ENCODE results near the gene TRIM33. TPM values are rescaled to one million over a fixed set of nuclear protein-coding genes. Genes with fewer than 3 reads are reported as not detected.

TRIM33 gene
- total and polyA plus RNA-seq, 2 experiments from 2014 or later: 50.3 to 51.1 TPM

GRCh38 chr1:114530224-114530623 is 19.2 kb upstream of the TRIM33 start:
- H3K4me1 ChIP-seq (ENCODE audit: insufficient read depth): no peaks in the 10 kb centered on the region
- no peaks in the 10 kb centered on the region for H4K20me1 ChIP-seq (replicated peaks; ENCODE audit: insufficient read depth)
- H3K36me3 ChIP-seq (ENCODE audit: insufficient read depth): no peaks in the 10 kb centered on the region
- H3K9me2 ChIP-seq (ENCODE audit: insufficient read depth): no peaks in the 10 kb centered on the region
- no peak overlapping the region for H3K4me3 Mint-ChIP-seq
- H3K36me3 Mint-ChIP-seq (ENCODE audit: low read depth): no peaks in the 10 kb centered on the region
- ATAC-seq (no peak), DNase-seq (ENCODE audit: low spot score) (no peak)
- H3K9me3 Mint-ChIP-seq: no peaks in the 10 kb centered on the region
- H3K4me2 ChIP-seq: no peak overlapping the region
- H3K27ac Mint-ChIP-seq: no peak overlapping the region
- H3F3A ChIP-seq (replicated peaks; ENCODE audit: low read depth): no peaks in the 10 kb centered on the region
- H2AFZ ChIP-seq: peak overlapping the region; percentile 66; the same call in 1 of the 2 replicates
- H3K4me1 Mint-ChIP-seq: no peaks in the 10 kb centered on the region
- TF ChIP-seq NANOG (IDR thresholded peaks at IDR 0.05; ENCODE audit: borderline replicate concordance) (no peak), EZH2phosphoT487 (IDR thresholded peaks at IDR 0.05; ENCODE audit: unreplicated experiment) (no peak), REST (IDR thresholded peaks at IDR 0.05; ENCODE audit: unreplicated experiment) (no peak), ZNF331 (CRISPR knock-in tag; IDR thresholded peaks at IDR 0.05; ENCODE audit: low read depth) (no peak), ZNF462 (CRISPR knock-in tag; IDR thresholded peaks at IDR 0.05) (no peak), CREB1 (CRISPR knock-in tag; IDR thresholded peaks at IDR 0.05; ENCODE audit: low read depth) (no peak), JUNB (IDR thresholded peaks at IDR 0.05; ENCODE audit: unreplicated experiment) (no peak), ZNF114 (CRISPR knock-in tag; IDR thresholded peaks at IDR 0.05) (no peak), EZH2 (IDR thresholded peaks at IDR 0.05; ENCODE audit: low read depth, unreplicated experiment) (no peak), STAT1 (IDR thresholded peaks at IDR 0.05; ENCODE audit: unreplicated experiment) (no peak), CTCF (conservative IDR thresholded peaks at IDR 0.05; ENCODE audit: low read depth in 2 of 2) (no peak), ETS1 (IDR thresholded peaks at IDR 0.05) (no peak), POLR2AphosphoS5 (IDR thresholded peaks at IDR 0.05; ENCODE audit: low read depth) (no peak)
- no peaks in the 10 kb centered on the region for H3K27me3 Mint-ChIP-seq (ENCODE audit: insufficient read depth, low read depth, poor library complexity)
- H3K27me3 ChIP-seq (ENCODE audit: insufficient read depth): no peaks in the 10 kb centered on the region
- no peaks in the 10 kb centered on the region for H3K79me2 ChIP-seq (replicated peaks; ENCODE audit: insufficient read depth)
- H3K27ac ChIP-seq (ENCODE audit: low read depth): no peak overlapping the region
- H3K4me3 ChIP-seq: no peak overlapping the region

All from GM23338 (cell line).